GM12878 (cell line): ENCODE data around the gene GRIP2. TPM values are rescaled to one million over a fixed set of nuclear protein-coding genes. Genes with fewer than 3 reads are reported as not detected.

Experiments
- ATAC-seq: fragments of 200-7000 bp; cut with Tn5 transposase; 3 replicates; pipeline ENCODE4 v1.9.1; 2020; ENCODE audit warnings: mild to moderate bottlenecking, moderate library complexity
- BruUV-seq: library from RNA; stranded (reverse); fragments of 400-500 nt; replicated peaks from 2 replicates; lab custom pipeline; 2021; lab: Mats Ljungman, UMichigan
- CTCF ChIA-PET: fragments of 300-600 bp; sonication (Branson Sonifier 250); formaldehyde crosslinking; extraction: SDS; loops from one replicate; lab custom pipeline; 2021; ENCODE audit warnings: inconsistent platforms; lab: Yijun Ruan, JAX
- POLR2A ChIA-PET: fragments of 350-600 bp; formaldehyde crosslinking; extraction: SDS; loops from one replicate; lab custom pipeline; 2021; ENCODE audit warnings: inconsistent platforms; lab: Charles Lee
- RAD21 ChIA-PET: fragments of 300-600 bp; sonication (Branson Sonifier 250); formaldehyde crosslinking; loops from one replicate; lab custom pipeline; 2023; ENCODE audit warnings: antibody characterized with exemption; ENCODE audit not compliant: unreplicated experiment; lab: Charles Lee
- SMC1A ChIA-PET: fragments of 300-600 bp; sonication (Branson Sonifier 250); formaldehyde crosslinking; loops from one replicate; lab custom pipeline; 2023; ENCODE audit not compliant: unreplicated experiment, uncharacterized antibody; lab: Charles Lee
- DNase-seq: peaks from one replicate; pipeline ENCODE4 v3.0.0-alpha.2; 2011; ENCODE audit warnings: low read depth, low spot score
- FAIRE-seq: peaks from 3 replicates; lab custom pipeline; 2011; peaks lifted over from hg19 to GRCh38; lab: Jason Lieb, UNC
- H2AFZ ChIP-seq: 2 replicates; pipeline ENCODE4 v1.6.0; 2011; ENCODE audit warnings: low read depth, low read length, control low read depth; ENCODE audit not compliant: control insufficient read depth
- H3K27ac ChIP-seq: 2 replicates; pipeline ENCODE4 v1.5.1; 2011; ENCODE audit warnings: control low read depth; ENCODE audit not compliant: control insufficient read depth, insufficient read depth
- H3K27me3 ChIP-seq, 2 experiments: replicated peaks in 1 of 2; 2 replicates each; pipeline versions ENCODE4 v1.6.0 to v1.6.1; 2011; ENCODE audit warnings: low read length in 1 of 2; ENCODE audit not compliant: control insufficient read depth in 2 of 2, insufficient read depth in 2 of 2
- H3K36me3 ChIP-seq, 2 experiments: 2 replicates each; pipeline ENCODE4 v1.5.1; 2011; ENCODE audit warnings: low read length in 1 of 2; ENCODE audit not compliant: control insufficient read depth in 2 of 2, insufficient read depth in 2 of 2
- H3K4me1 ChIP-seq: 2 replicates; pipeline ENCODE4 v1.6.1; 2011; ENCODE audit warnings: mild to moderate bottlenecking, low read length, moderate library complexity, mixed read lengths; ENCODE audit not compliant: control insufficient read depth, insufficient read depth
- H3K4me2 ChIP-seq: 2 replicates; pipeline ENCODE4 v1.6.0; 2011; ENCODE audit warnings: control low read depth; ENCODE audit not compliant: control insufficient read depth, insufficient read depth
- H3K4me3 ChIP-seq: fragments of 200-600 bp; sonication (generic); 2 replicates; pipeline ENCODE4 v1.5.1; 2016
- H3K79me2 ChIP-seq: 2 replicates; pipeline ENCODE4 v1.6.0; 2011; ENCODE audit warnings: low read length; ENCODE audit not compliant: control insufficient read depth, insufficient read depth
- H3K9ac ChIP-seq: 2 replicates; pipeline ENCODE4 v1.8.0; 2011; ENCODE audit warnings: low read length, control low read depth, mixed read lengths; ENCODE audit not compliant: control insufficient read depth, insufficient read depth
- H3K9me3 ChIP-seq: replicated peaks from 3 replicates; pipeline ENCODE4 v1.5.1; 2011; ENCODE audit warnings: mild to moderate bottlenecking, low read length; ENCODE audit not compliant: control insufficient read depth, insufficient read depth
- H4K20me1 ChIP-seq: 2 replicates; pipeline ENCODE4 v1.6.0; 2011; ENCODE audit not compliant: control insufficient read depth, insufficient read depth
- E2F8 ChIP-seq: fragments of 450-650 bp; IDR thresholded peaks from 2 replicates; pipeline ENCODE4 v1.6.1; 2018; ENCODE audit warnings: mild to moderate bottlenecking, low read depth, moderate library complexity; ENCODE audit not compliant: partially characterized antibody
- FOS ChIP-seq: IDR thresholded peaks from 3 replicates; pipeline ENCODE4 v1.6.1; 2011; ENCODE audit warnings: borderline replicate concordance; ENCODE audit not compliant: insufficient read length; ENCODE audit errors: extremely low read depth
- IKZF2 ChIP-seq, 2 experiments: fragments of 450-650 bp; IDR thresholded peaks; 2 replicates each; pipeline ENCODE4 v1.6.1; 2017; ENCODE audit warnings: mild to moderate bottlenecking in 2 of 2, moderate library complexity in 2 of 2
- RELA ChIP-seq: fragments of 450-650 bp; IDR thresholded peaks from 2 replicates; pipeline ENCODE4 v1.8.0; 2014; ENCODE audit warnings: borderline replicate concordance; ENCODE audit not compliant: partially characterized antibody
- SMARCA5 ChIP-seq: fragments of 450-650 bp; IDR thresholded peaks from 2 replicates; pipeline ENCODE4 v1.6.1; 2017; ENCODE audit warnings: mild to moderate bottlenecking
- USF1 ChIP-seq: IDR thresholded peaks from 2 replicates; pipeline ENCODE4 v1.6.1; 2011; ENCODE audit warnings: borderline replicate concordance, low read depth, mild to moderate bottlenecking, moderate library complexity, mixed read lengths, low read length; ENCODE audit not compliant: insufficient read depth; ENCODE audit errors: extremely low read length
- WRNIP1 ChIP-seq: IDR thresholded peaks from 2 replicates; pipeline ENCODE4 v1.6.1; 2011; ENCODE audit warnings: low read depth, low read length, improper control_type of control experiment, borderline replicate concordance
- YY1 ChIP-seq: IDR thresholded peaks from 2 replicates; pipeline ENCODE4 v1.6.1; 2011; ENCODE audit warnings: low read depth, mild to moderate bottlenecking, low read length
- ZNF207 ChIP-seq: fragments of 450-650 bp; IDR thresholded peaks from 2 replicates; pipeline ENCODE4 v1.6.1; 2014; ENCODE audit warnings: antibody characterized with exemption, mild to moderate bottlenecking, borderline replicate concordance
- WGBS: methylation state at CpG from one replicate; pipeline ENCODE4 v1.1.6; 2016; ENCODE audit warnings: low lambda C conversion rate; ENCODE audit not compliant: insufficient replicate concordance, insufficient coverage; ENCODE audit errors: missing lambda C conversion rate; 5-methylcytosine and 5-hydroxymethylcytosine counted together
- in situ Hi-C: fragments of 300-500 bp; cut with MboI; formaldehyde crosslinking; loops from 9 replicates; pipeline ENCODE4 v1.14.3; 2018; ENCODE audit warnings: mixed read lengths
- intact Hi-C: fragments of 100-400 bp; cut with micrococcal nuclease; formaldehyde crosslinking; loops from one replicate; pipeline ENCODE4 v1.14.2; 2022; ENCODE audit not compliant: unreplicated experiment
- polyA plus RNA-seq, 11 experiments: library from polyadenylated mRNA; depleted of rRNA in 4 of 11; unstranded in 6 of 11; stranded (reverse) in 5 of 11; fragments of >200 nt; fragmentation: Nextera tagmentation in 4 of 11; fragmentation: Illumina TruSeq in 1 of 11; extraction: Ambion mirVana in 4 of 11; extraction: Trizol in 1 of 11; gene quantifications; 1 replicate in 1 of 11; 2 replicates in 10 of 11; pipeline versions ENCODE4 v1.2.1 to v1.2.3, GENCODE V29; 2011 to 2016; ENCODE audit warnings: inconsistent platforms in 2 of 11, missing spikeins in 2 of 11, low read depth in 1 of 11
- total RNA-seq, 4 experiments: library from RNA; depleted of rRNA in 3 of 4; stranded (reverse); fragments of >200 nt in 3 of 4; fragmentation: Illumina TruSeq in 1 of 4; extraction: Trizol in 1 of 4; gene quantifications; 2 replicates each; pipeline versions ENCODE4 v1.2.1 to v1.2.3, GENCODE V29; 2013 to 2021

The GRIP2 gene
- total and polyA plus RNA-seq, 10 of the 15 experiments (the other 5 are each of a cell fraction or from before 2014, with no cell fraction given): not detected

- TF ChIP-seq ZNF207 (no peak), FOS (no peak), IKZF2 (IDR thresholded peaks at IDR 0.05) (no peak)
These were observed 57.8 kb downstream of the GRIP2 start (continued) for GRCh38 chr3:14482271-14482721.

GRCh38 chr3:14481646-14482036 lies 58.5 kb downstream of the GRIP2 start:
- 97% methylated on average over 11 of the region's 13 CpGs for WGBS
- no peak for ATAC-seq

More at GRCh38 chr3:14481646-14482036, 58.5 kb downstream of the GRIP2 start:
- FAIRE-seq (no peak), DNase-seq (no peak)
- Histone ChIP-seq H3K4me2 (no peak overlapping the region), H4K20me1 (no peaks in the 10 kb centered on the region), H3K9me3 (no peaks in the 10 kb centered on the region), H2AFZ (no peak overlapping the region), H3K36me3 (peaks cover 4 to 10% of the 10 kb centered on the region in 2 experiments; a peak in 3 of 4 replicates), H3K27ac (no peak overlapping the region), H3K27me3 (no peaks in the 10 kb centered on the region), H3K4me3 (no peak overlapping the region), H3K4me1 (peaks cover 10% of the 10 kb centered on the region), H3K9ac (no peak overlapping the region), H3K79me2 (no peaks in the 10 kb centered on the region)
- TF ChIP-seq USF1 (no peak), E2F8 (no peak), RELA (no peak), WRNIP1 (no peak), SMARCA5 (no peak), YY1 (no peak)
- ChIA-PET SMC1A (no interaction called here), CTCF (no interaction called here), RAD21 (no interaction called here), POLR2A (no interaction called here)
- BruUV-seq: no TSS peak
- in situ Hi-C loops (no loop called here), intact Hi-C loops (no loop called here)
